Activated CD8-positive, alpha-beta T cell treated with anti-CD3 and anti-CD28 coated beads for 36 hours (primary cell): ENCODE measurements around the gene GALNT2. TPM values are rescaled to one million over a fixed set of nuclear protein-coding genes. Genes with fewer than 3 reads are reported as not detected.

Source experiments
- ATAC-seq: fragments of 200-7000 bp; cut with Tn5 transposase; one replicate; pipeline ENCODE4 v1.10.0; 2021; ENCODE audit warnings: mild to moderate bottlenecking, moderate library complexity
- CTCF ChIA-PET: fragments of 350-600 bp; sonication (Branson Sonifier 250); formaldehyde crosslinking; loops from one replicate; lab custom pipeline; 2021; ENCODE audit warnings: antibody characterized with exemption; lab: Charles Lee
- POLR2A ChIA-PET: fragments of 350-600 bp; sonication (Branson Sonifier 250); formaldehyde crosslinking; loops from one replicate; lab custom pipeline; 2021; ENCODE audit warnings: antibody characterized with exemption; lab: Charles Lee
- DNase-seq: peaks from one replicate; pipeline ENCODE4 v3.0.0-alpha.2; 2020
- H3K27ac Mint-ChIP-seq: one replicate; pipeline ENCODE4 v1.8.0; 2021; ENCODE audit warnings: mild to moderate bottlenecking, mixed read lengths
- H3K27me3 Mint-ChIP-seq: one replicate; pipeline ENCODE4 v1.8.0; 2021; ENCODE audit warnings: mixed read lengths
- H3K36me3 Mint-ChIP-seq: one replicate; pipeline ENCODE4 v1.8.0; 2021; ENCODE audit warnings: low read depth, mixed read lengths
- H3K4me1 Mint-ChIP-seq: one replicate; pipeline ENCODE4 v1.8.0; 2021; ENCODE audit warnings: low read depth, mixed read lengths
- H3K4me3 Mint-ChIP-seq: one replicate; pipeline ENCODE4 v1.8.0; 2021; ENCODE audit warnings: mild to moderate bottlenecking, moderate library complexity, mixed read lengths
- H3K9me3 Mint-ChIP-seq: one replicate; pipeline ENCODE4 v1.8.0; 2021; ENCODE audit warnings: mixed read lengths
- CTCF ChIP-seq: fragments of 200-600 bp; IDR thresholded peaks from one replicate; pipeline ENCODE4 v1.8.0; 2022; ENCODE audit warnings: antibody characterized with exemption, mild to moderate bottlenecking
- intact Hi-C: fragments of 100-400 bp; cut with micrococcal nuclease; formaldehyde crosslinking; loops from one replicate; pipeline ENCODE4 v1.10.0; 2022
- total RNA-seq, 2 experiments: library from RNA; stranded (reverse); gene quantifications; one replicate each; pipeline ENCODE4 v1.2.3, GENCODE V29; 2021

GALNT2 gene
- total RNA-seq, 2 experiments from 2014 or later: 40.1 to 42.3 TPM

- Mint-ChIP-seq H3K27ac (no peak overlapping the region), H3K27me3 (no peaks in the 10 kb centered on the region), H3K4me1 (peaks cover 42% of the 10 kb centered on the region), H3K36me3 (peaks cover 2% of the 10 kb centered on the region), H3K9me3 (no peaks in the 10 kb centered on the region), H3K4me3 (no peak overlapping the region)
- ATAC-seq: no peak
- no peak for DNase-seq
- ChIA-PET CTCF (interaction anchor here (0.8 to 0.9 kb wide), 2 partner anchors 11 to 36 kb away, joined by 3 read pairs; no protein-coding TSS in a partner anchor), POLR2A (no interaction called here)
- no peak for TF ChIP-seq CTCF
- intact Hi-C loops: no loop called here
These were observed 89.0 kb downstream of the GALNT2 start for GRCh38 chr1:230156068-230156467.

- no peak for ATAC-seq
- H3K4me3 Mint-ChIP-seq: no peak overlapping the region
- DNase-seq: no peak
- intact Hi-C loops: no loop called here
- CTCF ChIA-PET: interaction anchor here (0.8 to 2.7 kb wide), 2 partner anchors 10 to 37 kb away, joined by 3 to 8 read pairs; no protein-coding TSS in a partner anchor
- no peak for TF ChIP-seq CTCF
- H3K27me3 Mint-ChIP-seq: no peaks in the 10 kb centered on the region
- H3K36me3 Mint-ChIP-seq: peaks cover 2% of the 10 kb centered on the region
- H3K9me3 Mint-ChIP-seq: no peaks in the 10 kb centered on the region
- POLR2A ChIA-PET: no interaction called here
- H3K4me1 Mint-ChIP-seq: peaks cover 42% of the 10 kb centered on the region
- H3K27ac Mint-ChIP-seq: no peak overlapping the region
These were observed 89.5 kb downstream of the GALNT2 start for GRCh38 chr1:230156536-230156935.

GRCh38 chr1:230157420-230158390 lies 90.7 kb downstream of the GALNT2 start:
- H3K4me1 Mint-ChIP-seq: peaks cover 42% of the 10 kb centered on the region
- H3K4me3 Mint-ChIP-seq: no peak overlapping the region
- TF ChIP-seq CTCF: no peak
- H3K36me3 Mint-ChIP-seq: peaks cover 2% of the 10 kb centered on the region
- CTCF ChIA-PET: interaction anchor here (1.1 to 2.7 kb wide), 2 partner anchors 9 to 56 kb away, joined by 4 to 8 read pairs; no protein-coding TSS in a partner anchor
- no peak for DNase-seq
- no peak overlapping the region for H3K27ac Mint-ChIP-seq
- no peaks in the 10 kb centered on the region for H3K9me3 Mint-ChIP-seq
- ATAC-seq: no peak
- H3K27me3 Mint-ChIP-seq: no peaks in the 10 kb centered on the region
- intact Hi-C loops: no loop called here
- POLR2A ChIA-PET: interaction anchor here (0.6 to 0.8 kb wide), 2 partner anchors 77 to 135 kb away, joined by 3 read pairs; no protein-coding TSS in a partner anchor

- no peaks in the 10 kb centered on the region for H3K9me3 Mint-ChIP-seq
- POLR2A ChIA-PET: interaction anchor here (0.6 kb wide), 1 partner anchor 134 kb away, joined by 3 read pairs; no protein-coding TSS in a partner anchor
- no peak overlapping the region for H3K4me3 Mint-ChIP-seq
- H3K27ac Mint-ChIP-seq: no peak overlapping the region
- no peaks in the 10 kb centered on the region for H3K27me3 Mint-ChIP-seq
- peaks cover 2% of the 10 kb centered on the region for H3K36me3 Mint-ChIP-seq
- DNase-seq: no peak
- no peak for ATAC-seq
- H3K4me1 Mint-ChIP-seq: peaks cover 32% of the 10 kb centered on the region
- intact Hi-C loops: no loop called here
- TF ChIP-seq CTCF: no peak
- CTCF ChIA-PET: interaction anchor here (1.1 to 2.7 kb wide), 2 partner anchors 8 to 57 kb away, joined by 4 to 8 read pairs; no protein-coding TSS in a partner anchor
These were observed 91.6 kb downstream of the GALNT2 start for GRCh38 chr1:230158415-230159291.
